Activated CD8-positive, alpha-beta T cell treated with anti-CD3 and anti-CD28 coated beads for 36 hours (primary cell): ENCODE results near the gene HSF4. TPM values are rescaled to one million over a fixed set of nuclear protein-coding genes. Genes with fewer than 3 reads are reported as not detected.

Source experiments
- ATAC-seq: fragments of 200-7000 bp; cut with Tn5 transposase; one replicate; pipeline ENCODE4 v1.10.0; 2021; ENCODE audit warnings: mild to moderate bottlenecking, moderate library complexity
- CTCF ChIA-PET: fragments of 350-600 bp; sonication (Branson Sonifier 250); formaldehyde crosslinking; loops from one replicate; lab custom pipeline; 2021; ENCODE audit warnings: antibody characterized with exemption; lab: Charles Lee
- POLR2A ChIA-PET: fragments of 350-600 bp; sonication (Branson Sonifier 250); formaldehyde crosslinking; loops from one replicate; lab custom pipeline; 2021; ENCODE audit warnings: antibody characterized with exemption; lab: Charles Lee
- DNase-seq: peaks from one replicate; pipeline ENCODE4 v3.0.0-alpha.2; 2020
- H3K27ac Mint-ChIP-seq: one replicate; pipeline ENCODE4 v1.8.0; 2021; ENCODE audit warnings: mild to moderate bottlenecking, mixed read lengths
- H3K27me3 Mint-ChIP-seq: one replicate; pipeline ENCODE4 v1.8.0; 2021; ENCODE audit warnings: mixed read lengths
- H3K36me3 Mint-ChIP-seq: one replicate; pipeline ENCODE4 v1.8.0; 2021; ENCODE audit warnings: low read depth, mixed read lengths
- H3K4me1 Mint-ChIP-seq: one replicate; pipeline ENCODE4 v1.8.0; 2021; ENCODE audit warnings: low read depth, mixed read lengths
- H3K4me3 Mint-ChIP-seq: one replicate; pipeline ENCODE4 v1.8.0; 2021; ENCODE audit warnings: mild to moderate bottlenecking, moderate library complexity, mixed read lengths
- H3K9me3 Mint-ChIP-seq: one replicate; pipeline ENCODE4 v1.8.0; 2021; ENCODE audit warnings: mixed read lengths
- CTCF ChIP-seq: fragments of 200-600 bp; IDR thresholded peaks from one replicate; pipeline ENCODE4 v1.8.0; 2022; ENCODE audit warnings: antibody characterized with exemption, mild to moderate bottlenecking
- intact Hi-C: fragments of 100-400 bp; cut with micrococcal nuclease; formaldehyde crosslinking; loops from one replicate; pipeline ENCODE4 v1.10.0; 2022
- total RNA-seq, 2 experiments: library from RNA; stranded (reverse); gene quantifications; one replicate each; pipeline ENCODE4 v1.2.3, GENCODE V29; 2021

HSF4 gene
- total RNA-seq, 2 experiments from 2014 or later: 56.0 to 73.3 TPM

- no peaks in the 10 kb centered on the region for H3K9me3 Mint-ChIP-seq
- H3K27me3 Mint-ChIP-seq: peaks cover 12% of the 10 kb centered on the region
- ChIA-PET POLR2A (no interaction called here), CTCF (interaction anchor here (1.3 to 1.9 kb wide), 4 partner anchors 9 to 171 kb away, joined by 3 to 7 read pairs (median 5); no protein-coding TSS in a partner anchor)
- TF ChIP-seq CTCF: no peak
- no peak for DNase-seq
- no peak overlapping the region for H3K27ac Mint-ChIP-seq
- intact Hi-C loops: loop anchor here (10.0 kb wide), 1 partner anchor 214 kb away; no protein-coding TSS in a partner anchor
- no peak for ATAC-seq
- H3K4me3 Mint-ChIP-seq: no peak overlapping the region
- H3K4me1 Mint-ChIP-seq: peaks cover 28% of the 10 kb centered on the region
- H3K36me3 Mint-ChIP-seq: peaks cover 14% of the 10 kb centered on the region
These were observed 24.3 kb downstream of the HSF4 start for GRCh38 chr16:67188798-67189197.

DNA sequence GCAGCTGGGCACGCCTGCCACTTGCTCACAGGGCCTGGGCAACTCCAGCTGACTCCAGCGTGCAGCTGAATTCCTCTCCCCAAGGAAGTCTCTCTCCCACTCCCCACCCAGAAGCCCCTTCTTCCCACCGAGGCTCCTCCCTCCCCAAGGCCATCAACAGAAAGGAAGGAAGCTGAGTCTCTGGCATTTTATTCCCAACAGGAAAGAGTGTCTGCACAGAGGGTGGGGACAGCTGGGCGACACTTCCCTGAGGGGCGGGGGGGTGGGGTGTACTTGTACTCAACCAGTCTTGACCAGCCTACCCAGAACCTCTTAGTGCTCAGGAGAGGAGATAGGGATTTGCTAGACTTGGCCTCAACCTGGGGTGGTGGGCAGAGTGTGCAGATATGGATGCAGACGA lies 25.5 kb downstream of the HSF4 start, which contains the start of gene EXOC3L1:
Gene EXOC3L1 (minus strand): TSS at position 96 of the 400 bp plus-strand sequence. CDS start 460 bp downstream, outside the sequence.
- ChIA-PET POLR2A (interaction anchor here (1.1 kb wide), 1 partner anchor 35 kb away, joined by 3 read pairs; no protein-coding TSS in a partner anchor), CTCF (interaction anchor here (1.8 to 1.9 kb wide), 2 partner anchors 35 to 172 kb away, joined by 6 to 7 read pairs; no protein-coding TSS in a partner anchor)
- no peak within 1 kb of the TSS for H3K27ac Mint-ChIP-seq
- H3K9me3 Mint-ChIP-seq: no peaks in the 10 kb centered on the region
- DNase-seq (no peak), ATAC-seq (no peak)
- no peak within 1 kb of the TSS for H3K4me3 Mint-ChIP-seq
- intact Hi-C loops: no loop called here
- H3K36me3 Mint-ChIP-seq: peaks cover 25% of the 10 kb centered on the region
- no peak for TF ChIP-seq CTCF
- peaks cover 7% of the 10 kb centered on the region for H3K27me3 Mint-ChIP-seq
- H3K4me1 Mint-ChIP-seq: peaks cover 36% of the 10 kb centered on the region

GRCh38 chr16:67190448-67191399 lies 26.2 kb downstream of the HSF4 start:
- peaks cover under 1% of the 10 kb centered on the region for H3K27me3 Mint-ChIP-seq
- intact Hi-C loops: no loop called here
- H3K9me3 Mint-ChIP-seq: no peaks in the 10 kb centered on the region
- peak overlapping the region; percentile 93 for H3K4me3 Mint-ChIP-seq
- H3K4me1 Mint-ChIP-seq: peaks cover 32% of the 10 kb centered on the region
- DNase-seq: no peak
- ChIA-PET CTCF (interaction anchor here (1.9 kb wide), 1 partner anchor 35 kb away, joined by 7 read pairs; no protein-coding TSS in a partner anchor), POLR2A (interaction anchor here (1.1 kb wide), 1 partner anchor 36 kb away, joined by 3 read pairs; no protein-coding TSS in a partner anchor)
- H3K27ac Mint-ChIP-seq: peak overlapping the region; percentile 88
- ATAC-seq: no peak
- no peak for TF ChIP-seq CTCF
- H3K36me3 Mint-ChIP-seq: peaks cover 29% of the 10 kb centered on the region

DNA sequence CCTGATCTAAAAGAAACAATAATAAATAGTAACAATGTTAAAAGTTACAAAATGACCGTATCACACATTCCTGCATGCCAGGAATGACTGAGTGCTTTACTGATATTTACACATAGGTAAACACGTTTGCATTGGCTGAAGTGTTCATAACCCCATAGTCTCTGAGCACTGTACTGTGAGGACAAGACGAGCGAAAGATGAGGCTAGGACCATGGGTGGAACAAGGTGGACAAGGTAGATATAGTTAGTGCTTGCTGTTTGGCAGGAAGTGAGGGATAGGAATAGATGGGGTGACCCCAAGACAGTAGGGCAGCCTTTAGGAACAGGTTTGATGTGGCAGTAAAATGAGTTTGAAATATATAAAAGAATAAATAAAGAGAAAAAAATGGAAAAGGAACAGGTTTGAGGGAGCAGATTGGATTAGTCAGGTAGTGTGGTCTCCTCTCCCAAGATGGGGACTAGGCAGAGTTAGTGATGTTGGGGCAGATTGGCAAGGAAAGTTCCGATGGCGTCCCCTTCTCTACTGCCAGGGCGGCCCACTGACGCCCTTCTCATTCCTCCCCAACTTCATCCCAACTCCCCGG lies 27.0 kb downstream of the HSF4 start:
- ChIA-PET POLR2A (no interaction called here), CTCF (interaction anchor here (1.7 kb wide), 1 partner anchor 55 kb away, joined by 6 read pairs; the partner anchor contains the start of gene FHOD1)
- peak overlapping the region; percentile 93 for H3K4me3 Mint-ChIP-seq
- ATAC-seq (peak; percentile 34), DNase-seq (no peak)
- H3K9me3 Mint-ChIP-seq: no peaks in the 10 kb centered on the region
- H3K4me1 Mint-ChIP-seq: peaks cover 40% of the 10 kb centered on the region
- H3K36me3 Mint-ChIP-seq: peaks cover 36% of the 10 kb centered on the region
- intact Hi-C loops: no loop called here
- TF ChIP-seq CTCF: no peak
- H3K27me3 Mint-ChIP-seq: no peaks in the 10 kb centered on the region
- H3K27ac Mint-ChIP-seq: peak overlapping the region; percentile 88
